Ishikawa (cell line): ENCODE measurements around the gene GSK3B.

Experiments
- CEBPB ChIP-seq: IDR thresholded peaks from 2 replicates; pipeline ENCODE4 v1.6.1; 2012
- EP300 ChIP-seq: IDR thresholded peaks from 2 replicates; pipeline ENCODE4 v1.6.1; 2012; ENCODE audit warnings: borderline replicate concordance
- RAD21 ChIP-seq: IDR thresholded peaks from 2 replicates; pipeline ENCODE4 v1.6.1; 2012; ENCODE audit warnings: low read depth
- YY1 ChIP-seq: IDR thresholded peaks from 2 replicates; pipeline ENCODE4 v1.6.1; 2012; ENCODE audit warnings: low read depth
- TF ChIP-seq, protein P1 (sequence below): IDR thresholded peaks from 2 replicates; pipeline ENCODE4 v1.6.1; 2012

- TF ChIP-seq, protein P1, sequence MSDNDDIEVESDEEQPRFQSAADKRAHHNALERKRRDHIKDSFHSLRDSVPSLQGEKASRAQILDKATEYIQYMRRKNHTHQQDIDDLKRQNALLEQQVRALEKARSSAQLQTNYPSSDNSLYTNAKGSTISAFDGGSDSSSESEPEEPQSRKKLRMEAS: no peak
- TF ChIP-seq EP300 (no peak), CEBPB (no peak), RAD21 (no peak), YY1 (no peak)
These were observed 72.7 kb downstream of the GSK3B start for GRCh38 chr3:120021523-120021922.
